ENCODE measurements around the gene EFNA5.

EFNA5 gene

DNA sequence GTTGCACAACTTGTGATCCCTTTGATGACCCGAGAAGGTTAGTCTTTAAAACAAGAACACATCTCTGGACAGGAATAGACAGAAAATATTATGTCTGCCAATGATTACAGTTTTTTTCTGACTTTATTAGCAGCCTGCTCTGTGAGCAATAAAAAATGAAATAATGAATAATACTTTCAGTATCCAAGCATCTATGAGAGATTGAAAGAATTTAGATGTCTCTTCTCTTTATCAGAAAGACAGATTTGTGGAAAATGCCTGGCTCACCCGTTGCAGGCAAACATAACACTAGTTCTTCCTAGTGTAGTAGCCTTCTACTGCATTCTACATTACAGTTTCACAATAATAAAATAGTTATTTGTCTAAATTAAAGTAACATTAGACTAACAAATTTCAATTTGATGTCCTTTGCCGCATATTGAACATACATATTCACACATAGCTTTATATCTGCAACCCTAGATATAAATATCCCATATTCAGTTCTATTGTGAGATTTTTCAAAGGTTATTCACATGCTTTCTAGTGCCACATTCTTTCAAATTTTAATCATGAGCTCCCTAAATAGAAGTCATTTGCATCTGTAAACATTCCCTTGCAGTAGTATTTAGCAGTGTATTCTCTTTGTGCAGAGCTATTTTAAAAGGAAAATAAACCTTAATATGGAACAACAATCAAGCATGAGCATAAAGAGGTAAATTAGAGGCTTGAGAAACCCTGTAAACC, 267.3 kb downstream of the EFNA5 start:
- in situ Hi-C loops (cut with HindIII; ENCODE audit: low sequenced_read_pairs) = no loop called here

DNA sequence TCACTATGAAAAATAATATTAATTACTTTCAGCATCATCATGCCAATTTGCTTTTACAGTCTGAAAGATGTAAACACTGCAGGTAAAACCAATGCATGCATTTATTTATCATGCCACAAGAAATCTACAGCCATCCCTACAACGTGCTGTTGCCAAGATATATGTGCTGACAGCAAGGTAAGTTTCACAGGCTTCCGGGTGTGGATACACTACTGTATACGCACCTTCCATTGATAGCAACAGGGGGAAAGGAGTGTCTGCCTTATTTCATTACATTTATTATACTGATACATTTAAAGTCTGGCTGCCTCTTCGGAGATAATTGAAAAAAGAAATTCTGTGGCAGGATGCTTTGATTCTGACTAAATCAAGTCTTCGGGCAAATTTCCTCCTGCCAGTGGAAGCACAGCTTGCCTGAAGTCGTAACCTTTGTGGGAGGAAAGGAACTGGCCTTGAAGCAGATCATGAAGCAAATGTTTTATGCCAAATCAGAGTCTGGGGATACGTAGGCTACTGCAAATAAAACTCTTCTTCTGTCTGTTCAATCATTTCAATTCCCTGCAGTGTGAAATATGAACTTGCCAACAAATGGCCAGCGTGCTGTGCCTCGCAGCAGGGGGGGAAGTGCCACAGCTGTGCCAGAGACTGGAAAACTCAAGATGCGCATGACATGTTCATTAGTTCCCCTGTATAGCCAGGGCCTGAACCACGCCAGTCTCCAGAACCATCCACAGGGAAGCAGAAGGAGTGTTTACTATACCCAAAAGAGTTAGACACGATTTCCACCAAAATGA, 268.1 kb downstream of the EFNA5 start:
- in situ Hi-C loops (cut with HindIII; ENCODE audit: low sequenced_read_pairs) = no loop called here

- in situ Hi-C loops (cut with HindIII; ENCODE audit: low sequenced_read_pairs) = no loop called here
Measured at GRCh38 chr5:107401470-107402122, 269.1 kb downstream of the EFNA5 start.

DNA sequence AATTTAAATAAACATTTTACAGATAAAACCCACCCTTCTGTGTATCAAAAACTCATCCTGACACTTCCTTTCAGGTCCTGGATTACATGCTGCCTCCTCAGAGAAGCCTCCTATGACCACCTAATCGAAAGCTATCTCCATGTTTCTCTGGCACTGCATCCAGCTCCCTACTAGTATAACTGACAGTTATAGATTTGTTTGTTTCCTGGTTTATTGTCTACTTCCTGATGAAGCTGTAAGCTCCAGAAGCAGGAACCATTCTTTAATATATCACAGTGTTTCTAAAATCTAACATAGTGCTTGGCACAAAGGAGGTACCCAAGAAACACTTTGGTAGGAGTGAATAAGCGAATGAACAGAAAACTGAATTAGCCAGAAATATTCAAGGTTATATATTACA, 270.4 kb downstream of the EFNA5 start:
- in situ Hi-C loops (cut with HindIII; ENCODE audit: low sequenced_read_pairs) = no loop called here

GRCh38 chr5:107398703-107399102, 272.0 kb downstream of the EFNA5 start:
- in situ Hi-C loops (cut with HindIII; ENCODE audit: low sequenced_read_pairs) = no loop called here

- in situ Hi-C loops (cut with HindIII; ENCODE audit: low sequenced_read_pairs) = no loop called here
Measured at GRCh38 chr5:107396351-107396690, 274.4 kb downstream of the EFNA5 start.

GRCh38 chr5:107395632-107396350, 274.9 kb downstream of the EFNA5 start:
- in situ Hi-C loops (cut with HindIII; ENCODE audit: low sequenced_read_pairs) = no loop called here

DNA sequence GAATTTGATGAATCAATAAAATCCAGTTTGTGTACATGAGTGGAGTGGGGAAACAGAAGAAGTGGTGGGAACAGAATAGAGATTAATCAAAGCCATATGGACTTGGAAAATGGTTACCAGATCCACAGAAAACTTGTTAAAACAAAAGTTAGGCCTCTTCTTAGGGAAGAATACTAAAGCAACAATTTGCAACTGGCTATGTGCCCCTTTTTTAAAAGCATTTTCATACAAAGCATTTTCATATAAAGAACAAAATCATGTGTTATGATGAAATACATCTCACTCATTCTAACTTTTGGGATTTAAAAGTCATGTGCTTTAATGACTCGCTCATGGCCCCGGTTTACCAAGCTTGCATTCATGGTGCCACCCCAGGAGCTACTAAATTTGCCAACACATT, 276.9 kb downstream of the EFNA5 start:
- in situ Hi-C loops (cut with HindIII; ENCODE audit: low sequenced_read_pairs) = no loop called here

GRCh38 chr5:107391787-107392186, 278.9 kb downstream of the EFNA5 start:
- in situ Hi-C loops (cut with HindIII; ENCODE audit: low sequenced_read_pairs) = no loop called here

GRCh38 chr5:107389775-107390148, 281.0 kb downstream of the EFNA5 start:
- in situ Hi-C loops (cut with HindIII; ENCODE audit: low sequenced_read_pairs) = no loop called here

DNA sequence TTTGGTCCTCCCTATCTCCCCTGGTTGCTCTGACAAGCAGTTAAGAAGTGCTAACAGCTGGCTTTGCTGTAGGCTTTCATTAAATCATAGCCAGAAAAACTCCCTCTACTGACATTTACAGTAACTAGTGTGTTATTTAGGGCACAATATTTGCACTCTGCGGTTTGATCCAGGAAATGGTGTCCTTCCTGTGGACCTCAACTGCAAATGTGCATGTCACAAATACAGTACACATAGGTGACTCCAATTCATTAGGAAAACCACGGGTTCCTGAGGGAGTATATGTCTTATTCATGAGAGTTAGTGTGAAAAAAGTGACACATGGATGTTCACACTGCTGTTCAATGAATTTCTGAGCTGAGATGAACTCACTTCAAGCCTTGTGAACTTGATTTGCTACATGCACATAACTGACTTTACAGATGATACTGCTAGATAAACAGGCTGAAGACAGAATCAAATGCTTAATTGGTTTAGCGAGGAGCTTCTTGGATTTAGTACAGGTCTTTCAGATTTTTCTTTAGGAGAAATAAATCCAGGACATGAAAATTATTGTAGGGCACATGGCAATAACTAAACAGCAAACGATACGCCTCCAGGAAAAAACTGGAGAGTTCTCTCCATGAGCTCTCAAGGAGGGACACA, 281.5 kb downstream of the EFNA5 start:
- in situ Hi-C loops (cut with HindIII; ENCODE audit: low sequenced_read_pairs) = no loop called here

- in situ Hi-C loops (cut with HindIII; ENCODE audit: low sequenced_read_pairs) = no loop called here
Measured at GRCh38 chr5:107388141-107388861, 282.4 kb downstream of the EFNA5 start.

DNA sequence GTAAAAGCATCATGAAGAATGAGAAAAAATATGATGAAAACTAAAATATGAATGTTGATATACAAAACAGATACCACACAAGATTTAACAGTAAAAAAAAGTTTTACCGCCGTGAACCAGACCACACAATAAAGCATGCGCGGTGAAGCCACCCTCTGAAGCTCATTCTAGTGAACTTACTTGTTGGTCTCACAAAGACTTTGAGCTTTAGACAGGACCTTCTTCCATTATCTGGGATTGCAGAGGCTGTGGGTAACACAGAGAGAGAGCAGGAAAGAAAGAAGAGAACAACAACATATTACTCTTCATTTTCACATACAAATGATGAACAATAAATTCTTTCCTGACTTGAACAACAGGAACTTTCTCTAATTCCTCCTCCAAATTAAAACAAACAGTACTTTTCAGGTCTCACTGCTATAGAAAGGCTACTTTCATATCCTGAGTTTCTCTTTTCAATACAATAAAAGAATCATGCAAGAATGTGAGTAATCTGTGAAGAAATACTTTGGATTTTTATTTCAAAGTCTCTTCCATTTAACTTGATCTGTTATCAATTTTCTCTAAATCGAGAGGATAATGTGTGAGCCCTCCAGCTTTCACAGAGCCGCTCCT, 283.1 kb downstream of the EFNA5 start:
- in situ Hi-C loops (cut with HindIII; ENCODE audit: low sequenced_read_pairs) = no loop called here

DNA sequence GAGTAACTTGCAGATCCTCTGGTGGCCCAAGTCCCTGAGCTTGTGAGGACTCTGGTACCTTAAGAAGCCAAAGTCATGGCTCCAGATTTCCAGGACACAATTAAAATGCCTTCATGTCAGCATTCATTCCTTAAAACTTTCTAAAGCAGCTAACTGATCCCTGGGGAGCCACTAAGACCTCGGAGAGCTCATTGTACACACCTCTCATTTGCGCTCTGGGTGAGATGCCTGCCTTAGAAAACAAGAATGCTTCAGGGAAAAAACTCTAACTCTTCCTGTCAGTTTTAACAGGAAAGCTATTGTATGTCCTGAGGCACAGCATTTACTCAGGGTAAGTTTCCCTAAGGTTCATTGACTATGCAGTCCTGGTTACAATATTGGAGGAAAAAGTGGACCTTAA, 285.0 kb downstream of the EFNA5 start:
- in situ Hi-C loops (cut with HindIII; ENCODE audit: low sequenced_read_pairs) = no loop called here

GRCh38 chr5:107384256-107384655, 286.5 kb downstream of the EFNA5 start:
- in situ Hi-C loops (cut with HindIII; ENCODE audit: low sequenced_read_pairs) = no loop called here

- in situ Hi-C loops (cut with HindIII; ENCODE audit: low sequenced_read_pairs) = no loop called here
Measured at GRCh38 chr5:107383414-107383813, 287.3 kb downstream of the EFNA5 start.

DNA sequence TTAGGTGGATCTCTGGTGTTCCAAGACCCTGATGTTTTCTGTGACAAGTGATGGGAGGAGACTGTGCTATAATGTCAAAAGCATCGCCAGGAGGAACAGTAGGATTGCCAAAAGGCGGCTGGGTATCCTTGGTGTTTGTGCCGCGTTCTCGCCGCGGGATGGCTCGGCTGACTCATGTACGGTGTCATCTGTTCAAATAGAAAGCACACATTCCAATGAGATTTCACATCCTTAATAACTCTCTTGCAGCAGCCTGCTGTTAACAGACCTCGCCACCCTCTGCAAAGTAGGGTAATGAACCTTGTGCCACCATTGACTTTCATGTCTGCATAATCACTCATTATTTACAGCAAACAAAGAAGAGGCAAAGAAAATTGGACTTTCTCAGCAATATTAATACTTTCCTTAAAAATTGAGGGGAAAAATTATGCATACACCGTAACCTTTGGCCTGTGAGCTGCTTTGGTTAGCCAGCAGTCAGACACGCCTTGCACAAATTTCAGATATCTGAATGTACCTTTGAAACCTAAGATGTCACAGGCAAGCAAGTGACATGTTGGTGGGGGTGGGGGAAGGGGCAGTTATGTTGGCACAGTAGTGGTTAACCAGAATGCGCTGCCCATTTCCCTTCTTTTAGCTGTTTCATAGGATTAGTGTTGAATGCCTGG, 289.4 kb downstream of the EFNA5 start:
- in situ Hi-C loops (cut with HindIII; ENCODE audit: low sequenced_read_pairs) = no loop called here

DNA sequence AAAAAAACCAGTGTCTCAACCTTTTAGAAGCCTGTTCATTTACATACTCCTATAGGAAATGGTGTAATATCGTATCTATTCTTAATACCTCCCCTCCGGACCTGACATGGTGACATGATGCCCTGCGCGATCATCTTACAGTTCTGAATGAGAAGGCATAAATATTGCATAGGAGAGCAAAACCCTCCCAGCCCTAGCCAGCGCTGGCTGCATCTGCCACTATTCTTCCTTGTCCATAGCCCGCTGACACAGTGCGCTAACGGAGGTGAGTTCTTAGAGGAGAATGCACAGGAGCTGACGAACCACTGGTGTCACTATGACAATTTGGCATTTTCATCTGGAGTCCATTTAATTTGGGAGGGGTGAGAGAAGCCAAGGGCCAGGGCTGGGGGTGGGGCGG, 290.1 kb downstream of the EFNA5 start:
- in situ Hi-C loops (cut with HindIII; ENCODE audit: low sequenced_read_pairs) = no loop called here

DNA sequence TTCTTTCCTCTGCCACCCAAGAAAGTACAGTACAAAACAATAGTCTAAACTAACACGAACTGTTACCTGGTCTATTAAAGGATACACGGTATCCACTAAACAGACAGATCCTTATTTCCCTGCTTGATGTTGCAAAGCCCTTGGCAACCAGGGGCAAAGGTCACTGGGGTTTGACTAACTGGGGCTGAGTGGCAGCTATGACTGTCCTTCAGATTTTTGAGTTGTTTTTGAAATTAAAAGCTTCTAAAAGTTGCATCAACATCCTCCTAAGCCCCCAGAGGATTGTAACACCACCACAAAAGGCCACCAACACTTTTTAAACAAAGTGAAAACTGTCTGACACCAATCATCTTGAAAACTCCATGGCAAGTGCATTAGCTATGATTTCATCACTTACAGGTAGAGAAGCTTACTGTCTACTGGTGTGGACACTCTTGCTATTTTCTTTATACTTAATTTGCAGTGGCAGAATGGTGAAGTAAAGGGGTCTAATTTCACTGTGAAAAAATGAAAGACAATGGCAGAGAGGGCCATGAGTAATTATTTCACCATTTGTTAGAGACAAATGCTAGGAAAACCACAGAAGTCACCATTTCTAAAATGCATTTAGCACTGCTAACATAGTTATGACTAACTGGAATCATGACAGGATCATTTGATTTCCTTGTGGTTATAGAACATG, 292.4 kb downstream of the EFNA5 start:
- in situ Hi-C loops (cut with HindIII; ENCODE audit: low sequenced_read_pairs) = no loop called here

Measured in endothelial cell of hepatic sinusoid (primary cell).